Body of pancreas (tissue), 4 donors: ENCODE results near the gene PEF1.

ENCODE experiments used
- POLR2A ChIP-seq, 3 donors: fragments of 450-650 bp; IDR thresholded peaks; one replicate each; pipeline ENCODE4 v1.6.1; 2016; ENCODE audit warnings: antibody characterized with exemption in 3 of 3, mild to moderate bottlenecking in 2 of 3
- TF ChIP-seq, protein P1 (sequence below), 7 experiments: fragments of 450-650 bp in 4 of 7; fragments of 200-600 bp in 3 of 7; sonication (generic) in 3 of 7; IDR thresholded peaks; one replicate each; pipeline ENCODE4 v1.5.1; 2016 to 2019; ENCODE audit warnings: antibody characterized with exemption in 7 of 7

DNA sequence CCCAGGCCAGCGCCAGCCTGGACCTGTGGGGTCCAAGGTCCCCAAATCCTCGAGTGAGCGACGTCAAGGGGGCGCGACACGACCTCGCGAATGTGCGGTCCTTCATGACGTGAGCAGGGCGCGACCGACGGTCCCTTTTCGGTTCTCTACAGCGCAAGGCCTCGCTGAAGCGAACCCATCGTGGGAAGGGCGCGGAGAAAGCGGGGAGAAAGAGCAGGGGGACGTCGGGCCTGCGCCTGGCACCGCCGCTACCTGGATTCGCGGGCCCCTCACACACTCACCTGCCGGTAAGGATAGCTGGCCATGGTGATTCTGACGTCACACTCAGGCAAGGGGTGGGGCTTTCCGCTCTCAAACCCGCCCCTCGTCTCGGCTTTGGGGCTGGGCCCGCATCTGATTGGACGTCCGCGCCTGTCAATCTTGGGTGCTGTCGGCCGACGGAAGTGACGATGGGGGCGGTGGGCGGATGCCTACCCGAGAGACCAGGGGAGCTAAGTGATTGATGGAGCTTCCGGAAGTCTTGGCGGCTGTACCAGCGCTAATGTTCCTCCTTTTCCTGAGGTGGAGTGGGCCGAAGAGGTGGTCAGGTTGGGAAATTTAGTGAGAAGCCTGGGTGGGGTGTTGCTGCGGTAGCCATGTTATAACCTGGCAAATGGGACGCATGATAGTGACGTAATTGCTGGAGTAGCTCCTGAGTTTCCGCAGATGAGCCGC lies at the start of gene PEF1:
- peak; percentile 66 to 86 (median 84) for TF ChIP-seq POLR2A (IDR thresholded peaks at IDR 0.05)
- TF ChIP-seq, protein P1, sequence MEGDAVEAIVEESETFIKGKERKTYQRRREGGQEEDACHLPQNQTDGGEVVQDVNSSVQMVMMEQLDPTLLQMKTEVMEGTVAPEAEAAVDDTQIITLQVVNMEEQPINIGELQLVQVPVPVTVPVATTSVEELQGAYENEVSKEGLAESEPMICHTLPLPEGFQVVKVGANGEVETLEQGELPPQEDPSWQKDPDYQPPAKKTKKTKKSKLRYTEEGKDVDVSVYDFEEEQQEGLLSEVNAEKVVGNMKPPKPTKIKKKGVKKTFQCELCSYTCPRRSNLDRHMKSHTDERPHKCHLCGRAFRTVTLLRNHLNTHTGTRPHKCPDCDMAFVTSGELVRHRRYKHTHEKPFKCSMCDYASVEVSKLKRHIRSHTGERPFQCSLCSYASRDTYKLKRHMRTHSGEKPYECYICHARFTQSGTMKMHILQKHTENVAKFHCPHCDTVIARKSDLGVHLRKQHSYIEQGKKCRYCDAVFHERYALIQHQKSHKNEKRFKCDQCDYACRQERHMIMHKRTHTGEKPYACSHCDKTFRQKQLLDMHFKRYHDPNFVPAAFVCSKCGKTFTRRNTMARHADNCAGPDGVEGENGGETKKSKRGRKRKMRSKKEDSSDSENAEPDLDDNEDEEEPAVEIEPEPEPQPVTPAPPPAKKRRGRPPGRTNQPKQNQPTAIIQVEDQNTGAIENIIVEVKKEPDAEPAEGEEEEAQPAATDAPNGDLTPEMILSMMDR (IDR thresholded peaks at IDR 0.05) = peak in 1 of 7 experiments; percentile 12
